Karpas-422 (cell line): ENCODE data around the gene GPR173. TPM values are rescaled to one million over a fixed set of nuclear protein-coding genes. Genes with fewer than 3 reads are reported as not detected.
A peak's percentile ranks its signal among the peaks of the same experiment; 100 is the strongest.

Experiments used
- DNase-seq: peaks from one replicate; pipeline ENCODE4 v3.0.0-alpha.2; 2015
- H2AFZ ChIP-seq: fragments of 200-600 bp; sonication (generic); 2 replicates; pipeline ENCODE4 v1.6.1; 2014; ENCODE audit warnings: antibody characterized with exemption, low read length, mixed read lengths
- H3K27ac ChIP-seq: fragments of 200-600 bp; sonication (generic); 2 replicates; pipeline ENCODE4 v1.5.1; 2014; ENCODE audit warnings: mild to moderate bottlenecking, low read length, moderate library complexity
- H3K27me3 ChIP-seq: fragments of 200-600 bp; sonication (generic); 2 replicates; pipeline ENCODE4 v1.6.1; 2014; ENCODE audit warnings: low read length, mixed read lengths
- H3K36me3 ChIP-seq: fragments of 200-600 bp; sonication (generic); 2 replicates; pipeline ENCODE4 v1.6.1; 2014; ENCODE audit warnings: low read length, mixed read lengths; ENCODE audit not compliant: insufficient read depth
- H3K4me1 ChIP-seq: fragments of 200-600 bp; sonication (generic); 2 replicates; pipeline ENCODE4 v1.6.1; 2014; ENCODE audit warnings: mild to moderate bottlenecking, low read length, mixed read lengths
- H3K4me2 ChIP-seq: fragments of 200-600 bp; sonication (generic); 2 replicates; pipeline ENCODE4 v1.6.1; 2014; ENCODE audit warnings: low read length, low read depth, mild to moderate bottlenecking; ENCODE audit not compliant: poor library complexity, severe bottlenecking
- H3K4me3 ChIP-seq: fragments of 200-600 bp; sonication (generic); 2 replicates; pipeline ENCODE4 v1.5.1; 2014; ENCODE audit warnings: mild to moderate bottlenecking, antibody characterized with exemption, low read length, mixed read lengths
- H3K79me2 ChIP-seq: fragments of 200-600 bp; sonication (generic); 2 replicates; pipeline ENCODE4 v1.6.1; 2014; ENCODE audit warnings: mild to moderate bottlenecking, low read length, mixed read lengths
- H3K9ac ChIP-seq: fragments of 200-600 bp; sonication (generic); 2 replicates; pipeline ENCODE4 v1.6.0; 2014; ENCODE audit warnings: low read length
- H3K9me2 ChIP-seq: fragments of 200-600 bp; sonication (generic), shearing (Covaris generic); replicated peaks from 2 replicates; pipeline ENCODE4 v1.6.0; 2014; ENCODE audit warnings: mild to moderate bottlenecking, low read length, moderate library complexity; ENCODE audit not compliant: insufficient read depth
- H3K9me3 ChIP-seq: fragments of 300-700, 200-600 bp; sonication (generic); 2 replicates; pipeline ENCODE4 v1.6.1; 2014; ENCODE audit warnings: low read length, mixed read lengths
- H4K20me1 ChIP-seq: fragments of 200-600 bp; sonication (generic); 2 replicates; pipeline ENCODE4 v1.6.1; 2014; ENCODE audit warnings: mild to moderate bottlenecking, antibody characterized with exemption, low read length, low read depth; ENCODE audit not compliant: insufficient read depth
- total RNA-seq: library from RNA; depleted of rRNA; stranded (reverse); fragments of >200 nt; shearing (Covaris generic); gene quantifications from 2 replicates; pipeline ENCODE4 v1.2.3, GENCODE V29; 2014; ENCODE audit warnings: low replicate concordance

Gene GPR173
- total RNA-seq, 1 experiment from 2014 or later: 0.71 TPM

DNA sequence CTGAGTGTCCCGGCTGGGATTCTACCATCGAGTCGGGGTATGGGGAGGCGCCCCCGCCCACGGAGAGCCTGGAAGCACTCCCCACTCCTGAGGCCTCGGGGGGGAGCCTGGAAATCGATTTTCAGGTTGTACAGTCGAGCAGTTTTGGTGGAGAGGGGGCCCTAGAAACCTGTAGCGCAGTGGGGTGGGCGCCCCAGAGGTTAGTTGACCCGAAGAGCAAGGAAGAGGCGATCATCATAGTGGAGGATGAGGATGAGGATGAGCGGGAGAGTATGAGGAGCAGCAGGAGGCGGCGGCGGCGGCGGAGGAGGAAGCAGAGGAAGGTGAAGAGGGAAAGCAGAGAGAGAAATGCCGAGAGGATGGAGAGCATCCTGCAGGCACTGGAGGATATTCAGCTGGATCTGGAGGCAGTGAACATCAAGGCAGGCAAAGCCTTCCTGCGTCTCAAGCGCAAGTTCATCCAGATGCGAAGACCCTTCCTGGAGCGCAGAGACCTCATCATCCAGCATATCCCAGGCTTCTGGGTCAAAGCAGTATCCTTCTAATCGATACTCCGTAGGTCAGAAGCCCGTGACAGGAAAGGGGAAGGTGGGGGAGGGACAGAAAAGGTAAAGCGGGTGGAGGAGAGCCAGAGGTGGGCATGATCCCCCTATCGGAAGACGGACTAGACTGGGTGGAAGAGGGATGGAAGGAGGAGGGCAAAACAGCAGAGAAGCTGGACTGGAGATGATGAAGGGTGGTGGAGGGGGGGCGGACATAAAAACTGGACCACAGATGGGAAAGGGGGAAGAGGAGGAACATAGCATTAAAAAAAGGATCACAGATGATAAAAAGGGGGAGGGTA lies 34.4 kb downstream of the GPR173 start:
- peaks cover 13% of the 10 kb centered on the region for H3K4me1 ChIP-seq
- H3K4me3 ChIP-seq: peak overlapping the region; percentile 87
- peaks cover 22% of the 10 kb centered on the region for H3K79me2 ChIP-seq
- H3K9ac ChIP-seq: peak overlapping the region; percentile 87
- peaks cover 8% of the 10 kb centered on the region; the same call in 1 of the 2 replicates for H3K36me3 ChIP-seq
- H3K27me3 ChIP-seq: no peaks in the 10 kb centered on the region
- H3K27ac ChIP-seq: peak overlapping the region; percentile 58
- H4K20me1 ChIP-seq: peaks cover 10% of the 10 kb centered on the region
- H3K4me2 ChIP-seq: peak overlapping the region; percentile 80
- no peak overlapping the region for H2AFZ ChIP-seq
- no peaks in the 10 kb centered on the region for H3K9me2 ChIP-seq
- no peaks in the 10 kb centered on the region for H3K9me3 ChIP-seq
- DNase-seq: no peak

DNA sequence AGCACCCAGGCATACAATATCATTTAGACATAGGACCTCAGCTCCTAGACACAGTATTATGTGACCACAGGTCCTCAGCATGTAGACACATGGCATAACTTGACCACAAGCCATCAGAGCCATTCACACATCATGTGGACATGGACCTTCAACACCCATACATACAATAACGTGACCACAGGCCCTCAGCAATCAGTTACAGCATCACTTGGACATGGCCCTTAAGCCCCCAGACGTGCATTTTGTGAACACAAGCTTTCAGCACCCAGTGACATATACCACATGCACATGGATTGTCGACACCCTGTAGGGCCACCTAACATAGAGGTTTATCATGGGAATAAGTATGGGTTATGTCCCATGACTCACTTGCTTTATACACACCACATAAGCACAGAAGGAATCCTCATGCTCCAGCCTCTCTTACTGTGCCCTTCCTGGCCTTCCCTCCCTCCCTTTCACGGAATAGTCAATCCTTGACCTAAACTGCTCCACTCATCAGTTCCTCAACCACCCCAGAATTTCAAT lies 35.5 kb downstream of the GPR173 start:
- H3K9me3 ChIP-seq: no peaks in the 10 kb centered on the region
- no peak overlapping the region for H3K4me3 ChIP-seq
- H3K36me3 ChIP-seq: peaks cover 8% of the 10 kb centered on the region; the same call in 1 of the 2 replicates
- H3K27me3 ChIP-seq: no peaks in the 10 kb centered on the region
- no peak overlapping the region for H2AFZ ChIP-seq
- H3K9ac ChIP-seq: no peak overlapping the region; the same call in 1 of the 2 replicates
- no peaks in the 10 kb centered on the region for H3K9me2 ChIP-seq
- peaks cover 23% of the 10 kb centered on the region for H3K4me1 ChIP-seq
- H3K27ac ChIP-seq: 0 out of 2 replicates have a peak overlapping the region, but pooled peaks have one; percentile 58
- H3K79me2 ChIP-seq: peaks cover 22% of the 10 kb centered on the region
- H3K4me2 ChIP-seq: peak overlapping the region; percentile 80
- no peak for DNase-seq
- H4K20me1 ChIP-seq: peaks cover 10% of the 10 kb centered on the region

DNA sequence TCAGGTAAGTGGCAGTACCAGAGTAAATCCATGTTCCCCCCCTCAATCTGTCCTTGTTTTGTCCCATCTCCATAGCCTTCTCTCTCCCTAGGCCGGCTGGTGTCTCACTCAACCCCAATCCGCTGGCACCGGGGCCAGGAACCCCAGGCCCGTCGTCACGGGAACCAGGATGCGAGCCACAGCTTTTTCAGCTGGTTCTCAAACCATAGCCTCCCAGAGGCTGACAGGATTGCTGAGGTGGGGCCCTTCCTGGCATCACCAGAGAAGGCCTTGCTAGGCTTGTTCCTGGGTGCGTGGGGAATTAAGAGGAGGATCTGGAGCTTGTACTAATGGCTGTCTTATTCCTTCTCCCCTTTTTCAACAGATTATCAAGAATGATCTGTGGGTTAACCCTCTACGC lies 36.3 kb downstream of the GPR173 start:
- Histone ChIP-seq H3K9ac (no peak overlapping the region), H3K9me3 (no peaks in the 10 kb centered on the region), H3K4me2 (no peak overlapping the region), H3K27me3 (no peaks in the 10 kb centered on the region), H3K4me1 (peaks cover 23% of the 10 kb centered on the region), H4K20me1 (peaks cover 10% of the 10 kb centered on the region), H3K36me3 (peaks cover 8% of the 10 kb centered on the region; the same call in 1 of the 2 replicates), H2AFZ (no peak overlapping the region), H3K79me2 (peaks cover 22% of the 10 kb centered on the region), H3K27ac (no peak overlapping the region), H3K9me2 (no peaks in the 10 kb centered on the region), H3K4me3 (no peak overlapping the region)
- DNase-seq: no peak

DNA sequence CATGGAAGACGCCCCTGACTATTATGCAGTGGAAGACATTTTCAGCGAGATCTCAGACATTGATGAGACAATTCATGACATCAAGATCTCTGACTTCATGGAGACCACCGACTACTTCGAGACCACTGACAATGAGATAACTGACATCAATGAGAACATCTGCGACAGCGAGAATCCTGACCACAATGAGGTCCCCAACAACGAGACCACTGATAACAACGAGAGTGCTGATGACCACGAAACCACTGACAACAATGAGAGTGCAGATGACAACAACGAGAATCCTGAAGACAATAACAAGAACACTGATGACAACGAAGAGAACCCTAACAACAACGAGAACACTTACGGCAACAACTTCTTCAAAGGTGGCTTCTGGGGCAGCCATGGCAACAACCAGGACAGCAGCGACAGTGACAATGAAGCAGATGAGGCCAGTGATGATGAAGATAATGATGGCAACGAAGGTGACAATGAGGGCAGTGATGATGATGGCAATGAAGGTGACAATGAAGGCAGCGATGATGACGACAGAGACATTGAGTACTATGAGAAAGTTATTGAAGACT lies 37.2 kb downstream of the GPR173 start:
- Histone ChIP-seq H3K9me3 (no peaks in the 10 kb centered on the region), H3K79me2 (peaks cover 22% of the 10 kb centered on the region), H3K4me3 (no peak overlapping the region), H2AFZ (no peak overlapping the region), H4K20me1 (peaks cover 10% of the 10 kb centered on the region), H3K27me3 (no peaks in the 10 kb centered on the region), H3K27ac (no peak overlapping the region), H3K36me3 (peaks cover 8% of the 10 kb centered on the region; the same call in 1 of the 2 replicates), H3K9me2 (no peaks in the 10 kb centered on the region), H3K4me2 (no peak overlapping the region), H3K4me1 (peaks cover 23% of the 10 kb centered on the region), H3K9ac (no peak overlapping the region)
- DNase-seq: no peak

DNA sequence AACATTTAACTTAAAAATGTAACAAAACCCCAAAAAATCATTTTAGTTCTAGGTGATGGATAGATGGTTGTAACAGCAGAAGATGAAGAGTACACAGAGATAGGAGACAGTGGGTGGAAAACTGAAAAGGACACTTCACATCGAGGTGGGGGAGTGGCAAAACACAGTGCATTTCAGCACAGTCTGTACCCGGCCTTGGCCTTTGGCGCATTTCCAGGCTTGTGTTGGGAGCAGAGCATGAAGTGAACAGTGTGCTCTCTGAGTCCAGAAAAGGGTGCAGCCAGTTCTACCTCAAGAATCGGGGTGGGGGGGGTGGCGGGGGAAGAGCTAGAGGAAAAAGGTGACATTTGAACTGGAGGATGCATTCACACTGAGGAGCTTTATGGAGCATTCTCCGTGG lies 37.9 kb downstream of the GPR173 start:
- Histone ChIP-seq H3K9me3 (no peaks in the 10 kb centered on the region), H3K27ac (no peak overlapping the region)

DNA sequence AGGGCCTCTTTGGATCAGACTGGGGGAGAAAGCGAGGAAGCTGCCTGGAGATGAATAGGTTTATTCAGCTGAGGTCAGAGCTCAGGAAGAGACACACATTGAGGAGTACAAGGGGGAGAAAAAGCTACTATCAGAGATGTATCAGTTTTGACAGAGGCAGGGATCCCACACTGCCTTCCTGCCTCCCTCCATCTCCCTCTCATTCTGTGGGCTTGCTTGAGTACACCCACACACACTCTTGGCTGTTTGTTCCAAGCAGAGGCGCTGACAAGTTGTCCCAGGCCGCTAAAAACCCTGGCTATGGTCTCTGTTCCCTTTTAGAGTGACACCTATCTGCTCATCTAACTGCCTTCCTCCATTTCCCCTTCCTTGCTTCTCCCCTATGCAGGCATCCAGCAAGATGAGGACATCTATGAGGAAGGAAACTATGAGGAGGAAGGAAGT lies 38.8 kb downstream of the GPR173 start:
- Histone ChIP-seq H3K9ac (no peak overlapping the region), H3K27ac (no peak overlapping the region), H4K20me1 (peaks cover 10% of the 10 kb centered on the region), H3K4me2 (no peak overlapping the region), H3K9me2 (no peaks in the 10 kb centered on the region), H2AFZ (no peak overlapping the region), H3K27me3 (no peaks in the 10 kb centered on the region), H3K9me3 (no peaks in the 10 kb centered on the region), H3K4me1 (peaks cover 19% of the 10 kb centered on the region), H3K36me3 (peaks cover 8% of the 10 kb centered on the region; the same call in 1 of the 2 replicates), H3K4me3 (no peak overlapping the region), H3K79me2 (peaks cover 21% of the 10 kb centered on the region)
- no peak for DNase-seq

More for the DNA sequence above, 37.9 kb downstream of the GPR173 start:
- peaks cover 19% of the 10 kb centered on the region for H3K4me1 ChIP-seq
- no peaks in the 10 kb centered on the region for H3K9me2 ChIP-seq
- no peak for DNase-seq
- H3K27me3 ChIP-seq: no peaks in the 10 kb centered on the region
- no peak overlapping the region for H2AFZ ChIP-seq
- no peak overlapping the region for H3K4me2 ChIP-seq
- peaks cover 22% of the 10 kb centered on the region for H3K79me2 ChIP-seq
- H3K36me3 ChIP-seq: peaks cover 8% of the 10 kb centered on the region; the same call in 1 of the 2 replicates
- H4K20me1 ChIP-seq: peaks cover 10% of the 10 kb centered on the region
- H3K9ac ChIP-seq: no peak overlapping the region
- no peak overlapping the region for H3K4me3 ChIP-seq

DNA sequence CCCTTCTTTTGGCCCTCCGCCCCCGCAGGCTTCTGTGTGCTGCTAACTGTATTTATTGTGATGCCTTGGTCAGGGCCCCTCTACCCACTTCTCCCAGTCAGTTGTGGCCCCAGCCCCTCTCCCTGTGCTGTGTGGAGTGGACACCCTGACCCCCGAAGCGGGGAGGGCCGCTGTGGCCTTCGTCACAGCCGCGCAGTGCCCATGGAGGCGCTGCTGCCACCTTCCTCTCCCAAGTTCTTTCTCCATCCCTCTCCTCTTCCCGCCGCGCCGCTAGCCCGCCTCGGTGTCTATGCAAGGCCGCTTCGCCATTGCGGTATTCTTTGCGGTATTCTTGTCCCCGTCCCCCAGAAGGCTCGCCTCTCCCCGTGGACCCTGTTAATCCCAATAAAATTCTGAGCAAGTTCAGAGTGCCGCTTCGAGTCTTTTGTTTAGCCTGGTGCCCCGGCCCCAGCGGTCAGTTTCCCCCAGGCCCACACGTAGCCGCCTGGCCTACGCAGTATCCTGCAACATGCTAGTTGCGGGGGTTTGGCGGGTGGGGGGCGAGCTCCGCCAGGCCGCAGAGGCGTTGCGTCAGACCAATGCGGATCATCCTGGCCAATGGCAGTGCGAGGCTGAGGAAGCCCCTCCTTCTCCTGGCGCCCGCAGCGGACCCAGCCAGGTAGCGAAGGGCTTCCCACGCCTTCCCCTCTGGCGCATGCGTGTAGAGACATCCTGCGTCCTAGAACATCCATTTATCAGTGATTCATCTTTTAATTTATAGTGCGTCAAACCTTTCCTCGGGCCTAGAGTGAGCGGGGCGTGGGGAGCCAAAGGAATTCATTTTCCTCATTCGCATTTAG lies 39.8 kb downstream of the GPR173 start:
- peaks cover 8% of the 10 kb centered on the region; the same call in 1 of the 2 replicates for H3K36me3 ChIP-seq
- no peaks in the 10 kb centered on the region for H3K27me3 ChIP-seq
- H3K4me2 ChIP-seq: peak overlapping the region; percentile 77
- H2AFZ ChIP-seq: peak overlapping the region; percentile 57; the same call in 1 of the 2 replicates
- DNase-seq: peak; percentile 89
- H3K9me3 ChIP-seq: no peaks in the 10 kb centered on the region
- H3K9me2 ChIP-seq: no peaks in the 10 kb centered on the region
- H3K79me2 ChIP-seq: peaks cover 11% of the 10 kb centered on the region
- peak overlapping the region; percentile 58 for H3K4me3 ChIP-seq
- peaks cover 19% of the 10 kb centered on the region for H3K4me1 ChIP-seq
- H3K27ac ChIP-seq: no peak overlapping the region
- H3K9ac ChIP-seq: no peak overlapping the region
- H4K20me1 ChIP-seq: peaks cover 7% of the 10 kb centered on the region
